GM12865 (cell line): Measurements from ENCODE around the gene RBMS3.

Experiments used
- DNase-seq: peaks from one replicate; pipeline ENCODE4 v3.0.0; 2010; ENCODE audit warnings: low read depth
- H3K4me3 ChIP-seq: 2 replicates; pipeline ENCODE4 v1.5.1; 2011; ENCODE audit warnings: mild to moderate bottlenecking, low read depth, low read length, control low read depth
- TF ChIP-seq, protein P1 (sequence below): IDR thresholded peaks from 2 replicates; pipeline ENCODE4 v1.5.1; 2011; ENCODE audit warnings: low read length, control low read depth, low read depth, inconsistent platforms; ENCODE audit not compliant: insufficient read depth; ENCODE audit errors: missing control alignments

The RBMS3 gene

GRCh38 chr3:29919571-29919970 lies 638.7 kb downstream of the RBMS3 start:
- H3K4me3 ChIP-seq, result no peak overlapping the region
- DNase-seq, result no peak
- TF ChIP-seq, protein P1, sequence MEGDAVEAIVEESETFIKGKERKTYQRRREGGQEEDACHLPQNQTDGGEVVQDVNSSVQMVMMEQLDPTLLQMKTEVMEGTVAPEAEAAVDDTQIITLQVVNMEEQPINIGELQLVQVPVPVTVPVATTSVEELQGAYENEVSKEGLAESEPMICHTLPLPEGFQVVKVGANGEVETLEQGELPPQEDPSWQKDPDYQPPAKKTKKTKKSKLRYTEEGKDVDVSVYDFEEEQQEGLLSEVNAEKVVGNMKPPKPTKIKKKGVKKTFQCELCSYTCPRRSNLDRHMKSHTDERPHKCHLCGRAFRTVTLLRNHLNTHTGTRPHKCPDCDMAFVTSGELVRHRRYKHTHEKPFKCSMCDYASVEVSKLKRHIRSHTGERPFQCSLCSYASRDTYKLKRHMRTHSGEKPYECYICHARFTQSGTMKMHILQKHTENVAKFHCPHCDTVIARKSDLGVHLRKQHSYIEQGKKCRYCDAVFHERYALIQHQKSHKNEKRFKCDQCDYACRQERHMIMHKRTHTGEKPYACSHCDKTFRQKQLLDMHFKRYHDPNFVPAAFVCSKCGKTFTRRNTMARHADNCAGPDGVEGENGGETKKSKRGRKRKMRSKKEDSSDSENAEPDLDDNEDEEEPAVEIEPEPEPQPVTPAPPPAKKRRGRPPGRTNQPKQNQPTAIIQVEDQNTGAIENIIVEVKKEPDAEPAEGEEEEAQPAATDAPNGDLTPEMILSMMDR, result no peak

DNA sequence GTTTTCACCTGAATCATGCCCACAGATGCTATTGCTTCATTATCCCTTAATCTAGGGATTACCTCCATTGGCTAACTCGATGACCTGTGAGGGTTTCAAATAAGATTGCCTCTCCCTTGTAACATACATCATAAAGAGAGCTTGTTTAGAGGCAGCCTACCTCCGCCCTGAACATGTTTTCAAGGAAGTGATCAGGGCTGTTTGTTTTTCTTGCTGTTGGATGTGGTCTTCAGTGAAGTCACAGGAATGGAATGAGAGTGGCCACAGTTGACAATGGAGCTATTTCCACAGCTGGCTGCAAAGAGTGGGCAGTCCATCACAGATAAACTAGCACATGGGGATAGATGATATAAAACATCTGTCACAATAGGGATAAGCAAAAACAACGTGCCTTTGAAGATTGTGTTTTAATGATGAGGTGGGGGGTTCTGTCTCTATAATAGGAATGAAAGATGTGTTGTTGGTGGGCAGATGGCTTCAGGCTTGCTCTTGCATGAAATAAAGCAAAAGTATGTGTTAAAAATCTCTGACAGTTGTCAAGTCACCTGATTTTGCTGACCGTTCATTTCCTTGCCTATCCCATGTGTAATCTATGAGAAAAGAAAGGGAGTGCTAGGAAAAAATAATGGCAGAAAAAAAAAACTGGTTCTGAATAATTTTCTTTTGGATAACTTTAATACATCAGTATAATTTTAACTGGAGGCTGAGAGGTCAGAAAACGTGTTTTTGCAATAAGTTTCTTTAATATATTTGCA lies 642.3 kb downstream of the RBMS3 start:
- H3K4me3 ChIP-seq, result no peak overlapping the region
- TF ChIP-seq, protein P1, result no peak
- no peak for DNase-seq

GRCh38 chr3:29924783-29925561 lies 644.1 kb downstream of the RBMS3 start:
- TF ChIP-seq, protein P1, result no peak
- no peak for DNase-seq
- H3K4me3 ChIP-seq, result no peak overlapping the region

DNA sequence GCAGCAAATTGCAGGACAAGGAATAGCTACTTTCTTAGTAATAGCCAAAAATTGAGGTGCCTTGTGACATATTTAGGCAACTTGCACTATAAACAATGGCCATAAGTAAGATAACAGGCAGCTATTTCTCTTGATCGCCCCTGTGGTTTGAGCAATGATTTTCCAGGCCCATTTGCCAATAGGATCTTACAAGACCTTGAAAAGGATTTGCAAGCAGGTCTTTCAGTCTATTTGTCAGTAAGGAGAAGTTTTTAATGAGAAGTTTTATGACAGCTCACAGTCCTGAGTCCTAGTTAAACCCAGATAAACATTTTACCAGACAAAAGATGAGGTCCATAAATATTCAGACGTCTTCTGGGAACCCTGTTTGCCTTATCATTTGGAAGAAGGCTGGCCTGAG lies 645.5 kb downstream of the RBMS3 start:
- H3K4me3 ChIP-seq, result no peak overlapping the region
- TF ChIP-seq, protein P1, result no peak
- no peak for DNase-seq

- TF ChIP-seq, protein P1, result no peak
- no peak overlapping the region for H3K4me3 ChIP-seq
- no peak for DNase-seq
Observed at GRCh38 chr3:29932696-29933325, 651.9 kb downstream of the RBMS3 start.

DNA sequence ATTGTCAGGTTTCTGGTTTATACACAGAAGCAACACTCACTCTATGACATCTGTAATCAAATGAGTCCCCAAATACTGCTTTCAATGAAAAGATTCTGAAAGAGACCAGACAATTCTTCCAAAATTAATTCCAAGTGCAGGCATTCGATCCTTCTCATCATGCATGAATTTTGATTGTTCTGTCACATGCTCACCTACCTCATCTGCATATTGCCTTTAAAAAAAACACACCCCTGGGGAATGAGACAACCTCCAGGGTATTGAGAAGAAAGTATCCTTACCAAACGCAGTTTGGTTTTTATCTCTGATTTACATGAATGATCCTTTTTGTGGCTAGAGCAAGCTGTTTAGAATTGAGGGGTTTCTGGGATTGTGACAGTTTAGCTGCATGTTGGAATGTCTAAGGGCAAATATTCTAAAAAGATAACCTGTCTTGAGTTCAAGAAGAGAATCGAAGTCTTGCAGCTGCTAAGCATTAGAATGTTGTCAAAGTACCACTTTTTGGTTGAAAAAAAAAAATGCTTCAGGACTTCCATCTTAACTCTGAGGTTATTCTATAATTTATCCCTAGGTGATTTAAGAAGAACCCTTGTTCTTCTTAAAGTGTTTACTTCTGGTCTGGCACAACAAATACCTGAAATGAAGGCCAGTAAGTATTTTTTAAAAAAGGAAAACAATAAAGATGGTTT lies 653.1 kb downstream of the RBMS3 start:
- H3K4me3 ChIP-seq, result no peak overlapping the region
- no peak for DNase-seq
- TF ChIP-seq, protein P1, result no peak
